HCT116 (cell line): Measurements from ENCODE around the gene SYCE3.

Source experiments
- CEBPB ChIP-seq: IDR thresholded peaks from 2 replicates; pipeline ENCODE4 v1.6.1; 2012; ENCODE audit warnings: low read depth
- ELF1 ChIP-seq: IDR thresholded peaks from 2 replicates; pipeline ENCODE4 v1.6.1; 2012; ENCODE audit warnings: low read depth, borderline replicate concordance
- EZH2phosphoT487 ChIP-seq: fragments of 200-600 bp; IDR thresholded peaks from 2 replicates; pipeline ENCODE4 v1.6.1; 2018; ENCODE audit warnings: antibody characterized with exemption, borderline replicate concordance
- JUND ChIP-seq: IDR thresholded peaks from 2 replicates; pipeline ENCODE4 v1.6.1; 2012
- POLR2A ChIP-seq: IDR thresholded peaks from 2 replicates; pipeline ENCODE4 v1.7.0; 2011; ENCODE audit warnings: borderline replicate concordance; ENCODE audit not compliant: insufficient read depth, insufficient read length; ENCODE audit errors: extremely low read depth
- POLR2AphosphoS5 ChIP-seq: IDR thresholded peaks from 2 replicates; pipeline ENCODE4 v1.6.1; 2011; ENCODE audit warnings: mild to moderate bottlenecking, low read depth, low read length, moderate library complexity
- TF ChIP-seq, protein P1 (sequence below), 3 experiments: fragments of 200-600 bp in 1 of 3; sonication (generic) in 1 of 3; IDR thresholded peaks in 2 of 3; conservative IDR thresholded peaks in 1 of 3; 2 replicates each; pipeline ENCODE4 v1.5.1; 2012 to 2017; ENCODE audit warnings: low read depth in 2 of 3, low read length in 2 of 3, antibody characterized with exemption in 1 of 3, borderline replicate concordance in 1 of 3, control low read depth in 1 of 3, mild to moderate bottlenecking in 1 of 3, mixed read lengths in 1 of 3, mixed run types in 1 of 3, moderate library complexity in 1 of 3; ENCODE audit not compliant: insufficient read depth in 1 of 3

DNA sequence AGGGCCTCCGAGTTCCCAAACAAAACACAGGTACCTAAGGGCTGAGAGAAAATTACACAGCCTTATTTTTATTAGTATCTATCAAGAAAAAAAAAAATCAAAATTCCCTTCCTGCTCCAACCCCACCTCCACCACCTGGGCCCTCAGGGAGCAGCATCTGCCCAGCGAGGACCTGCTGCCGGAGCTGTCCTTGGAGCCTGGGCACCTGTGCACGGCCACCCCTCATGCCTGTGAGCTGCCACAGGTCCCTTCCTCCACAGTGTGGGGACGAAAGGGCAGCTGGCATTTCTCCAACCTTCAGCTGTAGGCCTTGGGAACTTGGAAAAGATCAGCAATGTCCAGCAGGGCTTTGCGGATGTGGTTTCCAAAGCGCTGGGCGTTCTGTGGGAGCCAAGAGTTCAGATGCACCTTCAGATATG lies 6.3 kb upstream of the SYCE3 start:
- TF ChIP-seq, protein P1, sequence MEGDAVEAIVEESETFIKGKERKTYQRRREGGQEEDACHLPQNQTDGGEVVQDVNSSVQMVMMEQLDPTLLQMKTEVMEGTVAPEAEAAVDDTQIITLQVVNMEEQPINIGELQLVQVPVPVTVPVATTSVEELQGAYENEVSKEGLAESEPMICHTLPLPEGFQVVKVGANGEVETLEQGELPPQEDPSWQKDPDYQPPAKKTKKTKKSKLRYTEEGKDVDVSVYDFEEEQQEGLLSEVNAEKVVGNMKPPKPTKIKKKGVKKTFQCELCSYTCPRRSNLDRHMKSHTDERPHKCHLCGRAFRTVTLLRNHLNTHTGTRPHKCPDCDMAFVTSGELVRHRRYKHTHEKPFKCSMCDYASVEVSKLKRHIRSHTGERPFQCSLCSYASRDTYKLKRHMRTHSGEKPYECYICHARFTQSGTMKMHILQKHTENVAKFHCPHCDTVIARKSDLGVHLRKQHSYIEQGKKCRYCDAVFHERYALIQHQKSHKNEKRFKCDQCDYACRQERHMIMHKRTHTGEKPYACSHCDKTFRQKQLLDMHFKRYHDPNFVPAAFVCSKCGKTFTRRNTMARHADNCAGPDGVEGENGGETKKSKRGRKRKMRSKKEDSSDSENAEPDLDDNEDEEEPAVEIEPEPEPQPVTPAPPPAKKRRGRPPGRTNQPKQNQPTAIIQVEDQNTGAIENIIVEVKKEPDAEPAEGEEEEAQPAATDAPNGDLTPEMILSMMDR (IDR thresholded peaks at IDR 0.05 in 2 of 3, conservative IDR thresholded peaks at IDR 0.05 in 1 of 3; ENCODE audit: borderline replicate concordance in 1 of 3, insufficient read depth in 1 of 3, low read depth in 2 of 3, low read length in 2 of 3): no peak
- no peak for TF ChIP-seq EZH2phosphoT487
- no peak for TF ChIP-seq POLR2AphosphoS5
- no peak for TF ChIP-seq ELF1
- no peak for TF ChIP-seq POLR2A
- TF ChIP-seq JUND: no peak
- no peak for TF ChIP-seq CEBPB
